ENCODE results near the gene XAB2. TPM values are rescaled to one million over a fixed set of nuclear protein-coding genes. Genes with fewer than 3 reads are reported as not detected.

XAB2 gene
- total RNA-seq, result 43.3 and 61.1 TPM in 2 replicates

GRCh38 chr19:7629347-7630054 lies at the start of gene XAB2, which contains the start of gene PET100:
Gene XAB2, minus strand, starts transcription at chr19:7629545. Its CDS starts 18 bp downstream, at chr19:7629527.
Gene PET100, plus strand, starts transcription at chr19:7629793. Its CDS starts 41 bp downstream, at chr19:7629834.

GRCh38 chr19:7676854-7677253 lies 47.5 kb upstream of the XAB2 start, which contains the start of gene MCEMP1:
Gene MCEMP1, plus strand, starts transcription at chr19:7677090. Its CDS starts 31 bp downstream, at chr19:7677121.

DNA sequence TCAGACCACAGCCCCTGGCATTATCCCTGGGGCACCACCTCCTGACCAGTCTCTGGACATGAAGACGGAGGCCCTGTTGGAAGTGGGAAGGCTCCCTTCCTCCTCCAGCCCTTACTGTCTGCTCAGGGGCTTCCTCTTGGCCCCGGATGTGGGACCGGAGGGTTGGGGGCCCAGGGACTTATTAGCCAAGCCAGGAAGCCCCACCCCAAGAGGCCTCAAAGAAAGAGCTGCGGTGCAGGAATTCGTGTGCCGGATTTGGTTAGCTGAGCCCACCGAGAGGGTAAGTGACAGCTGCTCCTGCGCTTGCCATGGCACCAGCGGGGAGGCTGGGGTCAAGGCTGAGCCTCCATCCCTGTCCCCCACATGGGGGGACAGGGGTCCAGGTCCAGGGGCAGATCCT lies 39.5 kb upstream of the XAB2 start, which contains the start of gene RETN:
TSS of gene RETN (plus strand) at position 208 of the 400 bp plus-strand sequence. CDS start 278 bp downstream, outside the sequence.

GRCh38 chr19:7636691-7637373 lies 7.5 kb upstream of the XAB2 start, which contains the start of gene STXBP2:
Gene STXBP2, plus strand, starts transcription at chr19:7637110. Its CDS starts 40 bp downstream, at chr19:7637150.

DNA sequence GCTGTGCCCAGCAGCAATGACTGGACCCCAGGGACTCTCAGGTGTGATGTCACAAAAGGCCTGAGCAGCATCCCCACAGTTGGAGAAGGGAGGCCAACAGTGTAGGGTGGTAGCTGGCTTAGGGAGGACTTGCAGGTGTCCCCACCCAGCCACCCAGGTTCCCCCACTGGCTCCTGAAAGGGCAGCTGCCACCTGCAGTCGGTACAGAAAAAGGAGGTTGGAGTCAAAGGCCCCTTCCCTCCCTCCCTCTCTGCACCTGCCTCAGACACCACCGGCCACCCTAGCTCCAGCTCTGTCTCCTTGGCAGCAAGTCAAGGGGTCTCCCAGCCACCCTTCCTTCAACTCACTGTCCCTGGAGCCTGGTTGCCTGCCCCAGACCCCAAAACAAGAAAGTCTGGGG lies 4.4 kb upstream of the XAB2 start, which contains the start of gene PCP2:
TSS of gene PCP2 (minus strand) at position 22 of the 400 bp plus-strand sequence. CDS start 262 bp downstream, outside the sequence.

GRCh38 chr19:7595466-7596133 lies 33.7 kb downstream of the XAB2 start, which contains the start of gene CAMSAP3:
Gene CAMSAP3, plus strand, starts transcription at chr19:7595863. Its CDS starts 140 bp downstream, at chr19:7596003.

Other genes starting within 250 kb of the XAB2 start
- gene PEX11G, start 140.5 kb downstream of the XAB2 start, total RNA-seq, result 3.9 and 9.5 TPM in 2 replicates
- 48.2 and 95.7 TPM in 2 replicates for gene ZNF358, start 113.4 kb downstream of the XAB2 start, total RNA-seq
- 7.9 and 12.4 TPM in 2 replicates for gene MCOLN1, start 106.9 kb downstream of the XAB2 start, total RNA-seq
- gene PNPLA6, start 93.8 kb downstream of the XAB2 start, total RNA-seq, result 119 and 204 TPM in 2 replicates
- gene CAMSAP3, start 33.7 kb downstream of the XAB2 start, total RNA-seq, result 2.3 and 3.8 TPM in 2 replicates
- gene PET100, start 248 bp upstream of the XAB2 start, total RNA-seq, result 14.0 and 27.0 TPM in 2 replicates
- 1.4 TPM in 1 of 2 replicates, not detected in the other for gene PCP2, start 4.2 kb upstream of the XAB2 start, total RNA-seq
- gene STXBP2, start 7.6 kb upstream of the XAB2 start, total RNA-seq, result 37.0 and 76.3 TPM in 2 replicates
- gene RETN, start 39.5 kb upstream of the XAB2 start, total RNA-seq, result not detected in 2 replicates
- gene MCEMP1, start 47.5 kb upstream of the XAB2 start, total RNA-seq, result not detected in 2 replicates
- 114 and 143 TPM in 2 replicates for gene TRAPPC5, start 51.3 kb upstream of the XAB2 start, total RNA-seq
- gene FCER2, start 72.6 kb upstream of the XAB2 start, total RNA-seq, result not detected in 2 replicates
- not detected in 2 replicates for gene CLEC4G, start 102.6 kb upstream of the XAB2 start, total RNA-seq
- gene CD209, start 118.0 kb upstream of the XAB2 start, total RNA-seq, result not detected in 2 replicates
- not detected in 2 replicates for gene CLEC4M, start 133.7 kb upstream of the XAB2 start, total RNA-seq
- 10.4 and 17.5 TPM in 2 replicates for gene EVI5L, start 200.7 kb upstream of the XAB2 start, total RNA-seq
- gene PRR36, start 244.8 kb upstream of the XAB2 start, total RNA-seq, result 0.65 and 1.0 TPM in 2 replicates

All from mesangial cell (primary cell).